Keratinocyte (primary cell): ENCODE data around the gene IL21R.

ENCODE experiments used
- EZH2 ChIP-seq: IDR thresholded peaks from one replicate; pipeline ENCODE4 v1.6.1; 2012; ENCODE audit warnings: inconsistent platforms, mild to moderate bottlenecking, low read length, moderate library complexity
- TF ChIP-seq, protein P1 (sequence below), 3 experiments: IDR thresholded peaks in 1 of 3; conservative IDR thresholded peaks in 1 of 3; optimal IDR thresholded peaks in 1 of 3; 2 replicates in 2 of 3; 3 replicates in 1 of 3; pipeline versions ENCODE3 to v1.5.1; 2011; ENCODE audit warnings: low read length in 3 of 3, mild to moderate bottlenecking in 3 of 3, moderate library complexity in 2 of 3, control low read depth in 1 of 3, inconsistent platforms in 1 of 3; ENCODE audit not compliant: insufficient read depth in 2 of 3; ENCODE audit errors: extremely low read depth in 1 of 3

DNA sequence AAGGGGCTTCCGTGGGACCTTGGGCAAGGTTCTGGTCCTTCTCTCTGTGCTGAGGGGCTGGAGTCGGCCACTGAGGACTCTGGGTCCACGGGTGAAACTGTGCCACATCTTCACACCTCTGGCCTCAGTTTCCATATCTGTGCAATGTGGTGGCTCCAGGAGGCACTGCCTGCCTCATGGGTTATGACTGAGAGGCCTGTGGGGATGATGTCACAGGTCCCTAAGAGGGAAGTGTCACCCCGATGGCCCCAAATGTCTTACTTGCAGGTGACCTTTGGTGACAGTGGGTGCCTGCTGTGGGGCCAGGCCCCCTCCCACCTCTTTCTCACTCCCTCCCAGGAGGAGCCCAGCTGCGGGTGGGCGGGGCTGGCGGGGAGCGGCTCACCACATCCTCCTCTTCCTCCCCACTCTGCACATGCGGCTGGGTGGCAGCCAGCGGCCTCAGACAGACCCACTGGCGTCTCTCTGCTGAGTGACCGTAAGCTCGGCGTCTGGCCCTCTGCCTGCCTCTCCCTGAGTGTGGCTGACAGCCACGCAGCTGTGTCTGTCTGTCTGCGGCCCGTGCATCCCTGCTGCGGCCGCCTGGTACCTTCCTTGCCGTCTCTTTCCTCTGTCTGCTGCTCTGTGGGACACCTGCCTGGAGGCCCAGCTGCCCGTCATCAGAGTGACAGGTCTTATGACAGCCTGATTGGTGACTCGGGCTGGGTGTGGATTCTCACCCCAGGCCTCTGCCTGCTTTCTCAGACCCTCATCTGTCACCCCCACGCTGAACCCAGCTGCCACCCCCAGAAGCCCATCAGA is at the start of gene IL21R:
- TF ChIP-seq, protein P1, sequence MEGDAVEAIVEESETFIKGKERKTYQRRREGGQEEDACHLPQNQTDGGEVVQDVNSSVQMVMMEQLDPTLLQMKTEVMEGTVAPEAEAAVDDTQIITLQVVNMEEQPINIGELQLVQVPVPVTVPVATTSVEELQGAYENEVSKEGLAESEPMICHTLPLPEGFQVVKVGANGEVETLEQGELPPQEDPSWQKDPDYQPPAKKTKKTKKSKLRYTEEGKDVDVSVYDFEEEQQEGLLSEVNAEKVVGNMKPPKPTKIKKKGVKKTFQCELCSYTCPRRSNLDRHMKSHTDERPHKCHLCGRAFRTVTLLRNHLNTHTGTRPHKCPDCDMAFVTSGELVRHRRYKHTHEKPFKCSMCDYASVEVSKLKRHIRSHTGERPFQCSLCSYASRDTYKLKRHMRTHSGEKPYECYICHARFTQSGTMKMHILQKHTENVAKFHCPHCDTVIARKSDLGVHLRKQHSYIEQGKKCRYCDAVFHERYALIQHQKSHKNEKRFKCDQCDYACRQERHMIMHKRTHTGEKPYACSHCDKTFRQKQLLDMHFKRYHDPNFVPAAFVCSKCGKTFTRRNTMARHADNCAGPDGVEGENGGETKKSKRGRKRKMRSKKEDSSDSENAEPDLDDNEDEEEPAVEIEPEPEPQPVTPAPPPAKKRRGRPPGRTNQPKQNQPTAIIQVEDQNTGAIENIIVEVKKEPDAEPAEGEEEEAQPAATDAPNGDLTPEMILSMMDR (optimal IDR thresholded peaks at IDR 0.05 in 1 of 3, IDR thresholded peaks at IDR 0.05 in 1 of 3, conservative IDR thresholded peaks at IDR 0.05 in 1 of 3; ENCODE audit: extremely low read depth in 1 of 3, insufficient read depth in 2 of 3, low read length in 3 of 3) = no peak
- no peak for TF ChIP-seq EZH2
